Activated gamma-delta T cell (primary cell): ENCODE results near the gene MESD.

ENCODE experiments used
- DNase-seq: peaks from one replicate; lab custom pipeline; 2025; lab: John Stamatoyannopoulos, UW

Gene MESD

GRCh38 chr15:80991421-80991820 is 1.8 kb upstream of the MESD start:
- no peak for DNase-seq

GRCh38 chr15:80990955-80991354 is 1.3 kb upstream of the MESD start:
- DNase-seq: no peak

- no peak for DNase-seq
These were observed 520 bp downstream of the MESD start for GRCh38 chr15:80989081-80989517.

DNA sequence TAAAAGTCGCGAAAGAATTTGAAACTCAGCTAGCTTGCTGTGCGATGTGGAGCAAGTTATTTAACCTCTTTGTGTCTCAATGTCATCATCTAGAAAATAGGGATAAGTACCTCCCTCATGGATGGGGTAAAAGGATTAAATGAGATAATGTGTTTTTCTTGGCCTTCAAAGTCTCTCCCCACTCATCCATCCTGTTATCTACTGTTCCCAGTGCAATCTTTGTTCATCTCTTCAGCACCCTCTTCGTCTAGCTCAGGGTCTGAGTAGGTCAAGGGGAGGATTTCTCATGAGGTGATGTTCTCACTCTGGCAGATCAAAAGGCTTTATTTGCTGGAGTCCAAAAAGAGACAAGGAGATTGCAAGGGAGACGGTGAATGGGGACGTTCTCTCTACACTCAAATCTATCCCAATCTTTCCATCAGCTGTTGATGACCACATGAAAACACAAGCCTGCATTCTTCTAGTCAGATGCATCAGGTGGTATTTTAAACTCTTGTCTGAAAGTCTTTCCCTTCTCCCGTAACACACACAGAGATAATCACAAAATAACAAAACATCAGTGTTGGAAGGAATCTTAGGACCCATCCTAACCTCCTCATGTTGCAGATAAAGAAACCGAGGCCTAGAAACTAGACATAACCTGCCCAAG is 1.3 kb downstream of the MESD start:
- DNase-seq: no peak

DNA sequence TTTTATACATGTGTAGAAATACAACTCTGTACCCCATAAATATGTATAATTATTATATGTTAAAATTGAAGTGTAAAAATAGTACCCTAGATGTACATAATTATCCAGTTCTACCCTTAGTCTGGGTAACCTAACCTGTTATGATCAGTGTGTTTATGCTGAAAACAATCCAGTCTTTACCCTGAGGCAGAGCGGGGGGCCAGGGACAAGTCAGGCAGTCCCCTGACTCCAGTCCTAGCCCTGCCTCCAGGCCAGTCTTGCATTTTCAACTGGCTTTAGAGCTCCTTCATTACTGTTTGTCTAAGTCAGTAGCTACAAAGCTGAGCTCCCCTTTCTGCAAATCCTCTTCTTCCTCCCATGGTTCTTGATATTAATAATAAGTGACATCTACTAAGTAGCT is 3.1 kb downstream of the MESD start:
- no peak for DNase-seq

- DNase-seq: no peak
These were observed 3.6 kb downstream of the MESD start for GRCh38 chr15:80985981-80986380.

- DNase-seq: no peak
These were observed 4.8 kb downstream of the MESD start for GRCh38 chr15:80984856-80985255.

- DNase-seq: no peak
These were observed 6.8 kb downstream of the MESD start for GRCh38 chr15:80982839-80983238.

- DNase-seq: no peak
These were observed 7.4 kb downstream of the MESD start for GRCh38 chr15:80982205-80982604.

DNA sequence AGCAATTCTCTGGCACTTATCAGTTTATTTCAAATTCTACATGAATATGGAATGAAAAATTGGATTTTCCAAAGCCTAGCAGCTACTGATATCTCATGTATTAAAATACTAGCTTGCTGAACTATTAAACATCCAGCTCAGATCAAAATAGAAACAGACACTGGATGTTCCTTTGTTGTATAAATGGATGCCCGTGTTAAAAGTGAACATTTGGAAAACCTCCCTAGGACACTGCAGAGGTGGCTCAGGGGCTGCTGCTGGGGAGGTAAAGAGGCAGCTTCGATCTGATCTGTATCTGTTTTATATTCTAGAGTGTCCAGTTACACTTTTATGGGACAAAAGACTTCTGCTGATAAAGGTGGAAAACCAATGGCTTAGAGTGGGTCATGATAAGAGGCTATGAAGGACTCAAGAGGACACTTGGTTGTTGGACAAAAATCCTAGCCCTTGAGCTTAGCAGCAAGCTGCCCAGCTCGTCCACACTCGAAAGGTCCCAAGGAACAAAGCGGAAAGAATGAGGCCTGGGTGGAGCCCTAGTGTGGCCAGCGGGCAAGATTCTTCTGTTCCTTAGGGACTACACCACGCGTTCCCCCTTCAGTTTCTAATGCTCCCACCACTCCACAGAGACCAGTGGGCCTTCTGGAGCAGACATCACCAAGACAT is 9.9 kb downstream of the MESD start:
- no peak for DNase-seq

GRCh38 chr15:80978685-80979329 is 10.8 kb downstream of the MESD start:
- DNase-seq: no peak

DNA sequence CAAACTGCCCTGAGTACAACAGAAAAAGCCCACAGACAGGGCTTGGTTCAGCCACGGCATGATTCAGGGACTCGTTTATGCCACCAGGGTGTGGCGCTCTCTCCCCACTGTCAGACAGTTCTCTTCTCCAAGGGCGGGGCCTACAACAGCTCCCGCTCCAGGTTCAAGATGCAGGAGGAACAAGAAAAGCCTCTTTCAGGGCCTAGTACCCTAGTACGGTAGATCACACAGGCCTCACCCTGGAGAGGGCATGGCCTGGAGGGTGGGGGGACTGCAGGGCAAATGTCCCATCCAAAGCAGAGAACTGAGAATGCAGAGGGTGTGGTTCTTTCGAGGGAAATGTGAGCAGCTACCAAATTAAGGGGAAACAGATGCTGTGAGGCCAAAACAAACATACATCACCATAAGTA is 12.0 kb downstream of the MESD start:
- DNase-seq: no peak

GRCh38 chr15:80976851-80977250 is 12.8 kb downstream of the MESD start:
- no peak for DNase-seq

DNA sequence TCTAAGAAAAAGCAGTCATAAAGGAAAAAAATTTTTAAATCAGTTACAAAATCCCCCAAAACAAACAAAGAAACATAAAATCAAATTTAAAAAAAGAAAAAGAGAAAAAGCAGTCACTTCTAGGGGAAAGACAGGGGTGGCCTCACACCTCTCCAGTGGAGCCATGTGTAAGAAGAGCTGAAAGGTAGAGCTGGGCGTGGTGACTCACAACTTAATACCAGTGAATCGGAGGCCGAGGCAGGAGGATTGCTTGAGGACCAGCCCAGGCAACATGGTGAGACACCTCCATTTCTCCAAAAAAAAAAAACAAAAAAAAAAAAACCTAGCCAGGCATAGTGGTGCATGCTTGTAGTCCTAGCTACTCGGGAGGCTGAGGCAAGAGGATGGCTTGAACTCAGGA is 14.7 kb downstream of the MESD start:
- no peak for DNase-seq

DNA sequence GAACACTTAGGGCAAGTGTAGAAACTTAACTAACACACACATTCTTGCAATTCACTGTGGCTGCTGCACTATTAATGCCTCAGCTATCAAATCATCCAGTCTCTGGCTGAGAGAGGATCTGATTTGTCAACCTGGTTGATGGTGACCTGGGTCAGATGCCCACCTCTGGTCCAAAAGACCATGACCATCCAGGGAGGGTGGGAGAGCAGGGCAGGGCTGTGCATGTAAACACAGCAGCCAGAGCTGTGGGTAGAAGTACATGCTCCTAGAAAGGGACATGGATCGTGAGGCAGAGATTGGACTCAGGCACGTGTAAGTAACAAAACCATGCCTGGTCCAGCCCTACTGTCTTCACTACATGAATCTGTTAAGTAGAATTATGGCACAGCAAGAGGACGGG is 17.3 kb downstream of the MESD start:
- no peak for DNase-seq

GRCh38 chr15:80971143-80971542 is 18.5 kb downstream of the MESD start:
- DNase-seq: no peak

- no peak for DNase-seq
These were observed 19.0 kb downstream of the MESD start for GRCh38 chr15:80970658-80971057.

DNA sequence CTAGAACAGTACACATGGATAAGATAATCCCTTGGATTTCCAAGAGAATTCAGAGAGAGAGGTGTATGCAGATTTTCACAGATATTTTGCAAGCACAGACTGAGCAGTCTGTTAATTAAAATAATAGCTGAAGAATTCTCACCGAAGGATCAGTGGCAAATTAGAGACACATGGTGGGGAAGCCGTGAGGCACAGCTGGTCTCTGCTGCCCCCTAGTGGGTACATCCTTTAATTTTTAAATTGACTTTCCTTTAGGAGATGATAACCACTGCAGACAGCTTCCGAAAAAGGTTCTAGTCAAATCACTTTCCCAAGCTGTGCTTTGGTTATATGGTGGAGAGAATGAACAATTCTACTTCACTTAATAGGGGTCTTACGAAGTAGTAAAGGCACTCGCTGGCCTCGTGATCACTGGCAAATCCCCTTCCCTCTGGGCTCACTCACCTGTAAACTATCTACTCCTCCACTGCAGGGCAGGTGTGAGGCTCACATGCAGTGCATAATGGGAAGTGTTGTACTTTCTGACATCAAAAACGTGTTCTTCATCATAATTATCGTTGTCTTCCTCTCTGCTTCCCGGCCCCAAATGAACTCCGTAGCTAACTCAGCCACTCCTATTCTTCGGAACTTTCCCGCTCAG is 19.5 kb downstream of the MESD start:
- DNase-seq: no peak

DNA sequence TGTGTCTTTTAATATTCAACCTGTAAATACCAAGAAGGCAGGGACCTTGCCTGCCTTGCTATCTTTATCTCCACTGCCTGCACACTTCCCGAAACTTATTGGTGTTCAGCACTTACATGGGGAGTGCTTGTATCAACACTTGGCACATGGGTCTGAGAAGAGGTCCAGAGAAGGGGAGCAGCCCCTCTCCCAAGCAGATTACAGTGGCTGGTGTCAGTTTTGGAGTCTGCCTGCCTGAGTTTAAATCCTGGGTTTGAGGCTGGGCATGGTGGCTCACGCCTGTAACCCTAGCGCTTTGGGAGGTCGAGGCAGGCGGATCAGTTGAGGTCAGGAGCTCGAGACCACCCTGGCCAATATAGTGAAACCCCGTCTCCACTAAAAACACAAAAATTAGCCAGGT is 20.3 kb downstream of the MESD start:
- no peak for DNase-seq

DNA sequence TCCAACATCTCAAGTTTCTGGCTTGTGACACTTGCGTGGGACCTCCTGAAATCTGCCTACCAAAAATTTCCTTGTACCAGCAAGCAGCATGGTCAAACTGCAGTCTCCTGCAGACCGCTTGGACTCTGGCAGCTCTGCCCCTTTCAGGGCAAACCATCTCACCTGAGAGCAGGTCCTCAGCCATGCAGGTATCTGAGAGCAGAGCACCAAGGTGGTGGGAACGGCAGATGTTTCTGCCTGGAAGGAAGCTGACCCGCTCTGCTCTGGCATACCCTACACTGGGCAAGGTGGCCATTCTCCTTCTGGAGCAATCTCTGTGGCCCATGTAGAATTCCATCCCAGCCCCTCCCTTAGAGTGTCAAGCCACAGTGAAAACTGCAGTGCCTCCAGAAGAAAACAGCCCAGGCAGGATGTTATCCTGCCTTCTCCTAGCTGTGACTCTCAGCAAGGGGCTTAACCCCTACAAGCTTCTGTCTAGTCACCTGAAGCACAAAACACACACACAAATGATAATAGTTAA is 21.6 kb downstream of the MESD start:
- no peak for DNase-seq

DNA sequence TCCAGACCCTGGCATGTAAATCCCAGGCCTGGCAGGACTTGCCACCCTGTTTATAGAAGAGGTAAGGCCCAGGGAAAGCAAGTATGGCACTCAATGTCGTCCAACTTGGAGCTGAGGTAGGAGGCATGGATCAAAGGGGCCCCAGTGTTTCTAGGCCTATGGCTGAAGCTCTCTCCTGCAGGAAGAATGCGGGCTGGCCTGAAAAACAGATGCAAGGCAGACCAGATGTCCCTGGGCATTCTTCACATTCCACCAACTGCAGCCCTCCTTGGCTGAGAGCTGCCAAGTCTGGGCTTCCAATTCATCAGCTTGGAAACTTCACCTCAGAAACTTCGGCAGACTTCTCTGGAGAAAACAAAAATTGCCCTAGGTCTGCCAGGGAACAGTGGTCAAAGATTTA is 22.2 kb downstream of the MESD start:
- DNase-seq: no peak

- DNase-seq: no peak
These were observed 23.0 kb downstream of the MESD start for GRCh38 chr15:80966431-80967197.
